ENCODE results near the gene CMTM6.
"Not testable (repeated sequence)": the region's sequence is repeated elsewhere in the genome, so short reads cannot be mapped to it uniquely, and the experiment has no call there.

The CMTM6 gene

GRCh38 chr3:32502118-32502945 lies at the start of gene CMTM6:
CMTM6 (minus strand) TSS chr3:32502852; CDS start chr3:32502745, 107 bp downstream.
- DNase-seq (ENCODE audit: low spot score), result peak; percentile 81

- DNase-seq (ENCODE audit: low spot score), result no peak
Observed at GRCh38 chr3:32552013-32552412, 49.4 kb upstream of the CMTM6 start.

- no peak for DNase-seq (ENCODE audit: low spot score)
Observed at GRCh38 chr3:32551496-32551895, 48.8 kb upstream of the CMTM6 start.

- DNase-seq (ENCODE audit: low spot score), result no peak
Observed at GRCh38 chr3:32551087-32551486, 48.4 kb upstream of the CMTM6 start.

- no peak for DNase-seq (ENCODE audit: low spot score)
Observed at GRCh38 chr3:32545305-32545704, 42.7 kb upstream of the CMTM6 start.

- DNase-seq (ENCODE audit: low spot score), result no peak
Observed at GRCh38 chr3:32544894-32545293, 42.2 kb upstream of the CMTM6 start.

- DNase-seq (ENCODE audit: low spot score), result no peak
Observed at GRCh38 chr3:32542807-32543206, 40.2 kb upstream of the CMTM6 start.

GRCh38 chr3:32540899-32541298 lies 38.2 kb upstream of the CMTM6 start:
- no peak for DNase-seq (ENCODE audit: low spot score)

- no peak for DNase-seq (ENCODE audit: low spot score)
Observed at GRCh38 chr3:32532434-32532833, 29.8 kb upstream of the CMTM6 start.

- no peak for DNase-seq (ENCODE audit: low spot score)
Observed at GRCh38 chr3:32531010-32531647, 28.5 kb upstream of the CMTM6 start.

- DNase-seq (ENCODE audit: low spot score), result no peak
Observed at GRCh38 chr3:32525720-32526119, 23.1 kb upstream of the CMTM6 start.

GRCh38 chr3:32522682-32523081 lies 20.0 kb upstream of the CMTM6 start:
- DNase-seq (ENCODE audit: low spot score), result no peak

GRCh38 chr3:32518921-32519320 lies 16.3 kb upstream of the CMTM6 start:
- not testable (repeated sequence) for DNase-seq (ENCODE audit: low spot score)

GRCh38 chr3:32516751-32517150 lies 14.1 kb upstream of the CMTM6 start:
- DNase-seq (ENCODE audit: low spot score), result not testable (repeated sequence)

GRCh38 chr3:32511005-32511404 lies 8.4 kb upstream of the CMTM6 start:
- DNase-seq (ENCODE audit: low spot score), result no peak

- peak; percentile 70 for DNase-seq (ENCODE audit: low spot score)
Observed at GRCh38 chr3:32510075-32510724, 7.5 kb upstream of the CMTM6 start.

- no peak for DNase-seq (ENCODE audit: low spot score)
Observed at GRCh38 chr3:32508711-32509110, 6.1 kb upstream of the CMTM6 start.

GRCh38 chr3:32506466-32506865 lies 3.8 kb upstream of the CMTM6 start:
- no peak for DNase-seq (ENCODE audit: low spot score)

GRCh38 chr3:32502946-32503286 lies 264 bp upstream of the CMTM6 start:
- no peak for DNase-seq (ENCODE audit: low spot score)

GRCh38 chr3:32501783-32502117 lies 902 bp downstream of the CMTM6 start:
- no peak for DNase-seq (ENCODE audit: low spot score)

- no peak for DNase-seq (ENCODE audit: low spot score)
Observed at GRCh38 chr3:32500880-32501782, 1.5 kb downstream of the CMTM6 start.

GRCh38 chr3:32500231-32500630 lies 2.4 kb downstream of the CMTM6 start:
- no peak for DNase-seq (ENCODE audit: low spot score)

Data from hematopoietic multipotent progenitor cell treated with erythropoietin and hydrocortisone succinate and interleukin-3 and kit ligand, for 15 days (in vitro differentiated cells).